DMS53 treated with DMSO at 0.1 percent for 48 hours (cell line): ENCODE results near the gene WAS.
"Not testable (repeated sequence)": the region's sequence is repeated elsewhere in the genome, so short reads cannot be mapped to it uniquely, and the experiment has no call there.

ENCODE experiments used
- DNase-seq: peaks from one replicate; lab custom pipeline; 2025; ENCODE audit not compliant: unreplicated experiment; lab: John Stamatoyannopoulos, UW

The WAS gene

DNA sequence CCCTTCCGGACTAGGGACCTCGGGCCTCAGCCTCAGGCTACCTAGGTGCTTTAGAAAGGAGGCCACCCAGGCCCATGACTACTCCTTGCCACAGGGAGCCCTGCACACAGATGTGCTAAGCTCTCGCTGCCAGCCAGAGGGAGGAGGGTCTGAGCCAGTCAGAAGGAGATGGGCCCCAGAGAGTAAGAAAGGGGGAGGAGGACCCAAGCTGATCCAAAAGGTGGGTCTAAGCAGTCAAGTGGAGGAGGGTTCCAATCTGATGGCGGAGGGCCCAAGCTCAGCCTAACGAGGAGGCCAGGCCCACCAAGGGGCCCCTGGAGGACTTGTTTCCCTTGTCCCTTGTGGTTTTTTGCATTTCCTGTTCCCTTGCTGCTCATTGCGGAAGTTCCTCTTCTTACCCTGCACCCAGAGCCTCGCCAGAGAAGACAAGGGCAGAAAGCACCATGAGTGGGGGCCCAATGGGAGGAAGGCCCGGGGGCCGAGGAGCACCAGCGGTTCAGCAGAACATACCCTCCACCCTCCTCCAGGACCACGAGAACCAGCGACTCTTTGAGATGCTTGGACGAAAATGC lies at the start of gene WAS:
WAS (plus strand) TSS at position 389 of the 572 bp plus-strand sequence; CDS start at position 444, 55 bp downstream.
- no peak for DNase-seq

DNA sequence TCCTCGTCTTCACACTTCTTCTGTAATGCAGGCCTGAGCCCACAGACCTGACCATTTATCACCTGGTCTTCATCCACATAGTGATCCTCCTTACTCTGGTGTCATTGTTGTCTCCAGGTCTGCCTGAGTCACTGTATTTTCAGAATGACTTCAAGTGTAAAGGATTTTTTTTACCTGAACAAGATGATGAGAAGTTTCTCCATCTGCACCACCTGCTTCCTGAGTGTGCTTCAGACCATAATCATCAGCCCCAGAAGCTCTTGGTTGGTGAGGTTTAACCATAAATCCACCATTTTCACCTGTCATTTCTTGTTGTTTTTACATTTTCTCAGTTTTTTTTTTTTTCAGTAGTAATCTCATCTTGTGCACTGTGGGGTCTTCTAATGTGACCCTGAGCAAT lies 47.3 kb upstream of the WAS start:
- DNase-seq, result no peak

DNA sequence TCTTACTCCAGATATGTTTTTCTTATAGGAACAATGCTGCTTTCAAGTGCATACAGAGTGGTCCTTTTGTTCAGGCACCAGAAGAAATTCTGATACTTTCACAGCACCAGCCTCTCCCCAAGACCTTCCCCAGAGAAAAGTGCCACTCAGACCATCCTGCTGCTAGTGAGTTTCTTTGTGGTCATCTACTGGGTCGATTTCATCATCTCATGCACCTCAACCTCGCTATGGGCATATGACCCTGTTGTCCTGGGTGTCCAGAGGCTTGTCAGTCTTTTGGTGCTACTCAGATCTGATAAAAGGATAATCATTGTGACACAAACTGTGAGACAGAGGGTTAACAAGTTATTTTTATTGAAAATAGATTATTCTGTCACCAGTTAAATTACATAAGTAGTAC lies 46.8 kb upstream of the WAS start:
- no peak for DNase-seq

- DNase-seq, result no peak
Observed at GRCh38 chrX:48645669-48646068, 37.9 kb upstream of the WAS start.

DNA sequence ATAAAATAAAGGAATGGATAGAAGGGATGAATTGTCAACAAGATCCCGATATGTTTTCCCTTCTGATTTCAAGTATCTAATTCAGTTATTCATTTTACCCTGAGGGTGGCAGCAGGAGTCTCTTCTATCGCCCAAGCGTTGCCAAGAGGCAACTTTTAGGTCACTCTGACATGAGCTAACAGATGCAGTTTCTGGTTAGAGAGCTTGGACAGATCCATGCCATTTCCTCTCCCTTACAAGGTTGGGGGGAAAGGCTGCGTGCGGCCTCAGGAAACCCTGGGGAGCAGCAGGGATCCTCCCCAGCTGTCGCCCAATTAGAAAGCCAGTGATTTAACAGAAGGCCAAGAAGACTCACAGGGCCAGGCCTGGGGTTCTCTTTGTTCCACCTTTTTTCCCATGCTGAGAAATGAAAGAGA lies 35.3 kb upstream of the WAS start:
- peak; percentile 17 for DNase-seq

GRCh38 chrX:48649102-48649501 lies 34.5 kb upstream of the WAS start:
- DNase-seq, result no peak

DNA sequence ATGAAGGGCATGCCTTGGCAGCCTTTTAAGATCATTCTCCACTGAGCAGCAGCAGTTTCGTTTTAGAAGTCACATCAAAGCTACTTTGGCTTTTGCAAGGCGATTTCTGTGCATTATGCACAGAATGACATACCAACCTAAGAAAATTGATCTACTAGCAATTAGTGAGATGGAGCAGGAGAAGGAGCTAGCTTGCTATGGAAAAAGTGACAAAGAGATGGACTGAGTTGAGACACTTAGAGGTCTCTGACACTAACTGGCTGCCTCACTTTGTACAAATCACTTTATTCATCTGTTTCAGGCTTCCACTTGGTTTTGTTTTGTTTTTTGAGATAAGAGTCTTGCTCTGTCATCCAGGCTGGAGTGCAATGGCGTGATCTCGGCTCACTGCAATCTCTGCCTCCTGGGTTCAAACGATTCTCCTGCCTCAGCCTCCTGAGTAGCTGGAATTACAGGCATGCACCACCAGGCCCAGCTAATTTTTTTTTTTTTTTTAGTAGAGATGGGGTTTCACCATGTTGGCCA lies 31.5 kb upstream of the WAS start:
- not testable (repeated sequence) for DNase-seq

DNA sequence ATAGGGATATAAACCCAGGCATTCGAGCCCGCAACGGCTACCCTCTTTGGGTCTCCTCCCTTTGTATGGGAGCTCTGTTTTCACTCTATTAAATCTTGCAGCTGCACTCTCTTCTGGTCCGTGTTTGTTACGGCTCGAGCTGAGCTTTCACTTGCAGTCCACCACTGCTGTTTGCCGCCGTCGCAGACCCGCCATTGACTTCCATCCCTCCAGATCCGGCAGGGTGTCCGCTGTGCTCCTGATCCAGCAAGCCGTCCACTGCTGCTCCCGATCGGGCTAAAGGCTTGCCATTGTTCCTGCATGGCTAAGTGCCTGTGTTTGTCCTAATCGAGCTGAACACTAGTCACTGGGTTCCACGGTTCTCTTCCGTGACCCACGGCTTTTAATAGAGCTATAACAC lies 28.9 kb upstream of the WAS start:
- not testable (repeated sequence) for DNase-seq

- not testable (repeated sequence) for DNase-seq
Observed at GRCh38 chrX:48659686-48660085, 23.9 kb upstream of the WAS start.

GRCh38 chrX:48663241-48663640 lies 20.4 kb upstream of the WAS start:
- DNase-seq, result no peak

DNA sequence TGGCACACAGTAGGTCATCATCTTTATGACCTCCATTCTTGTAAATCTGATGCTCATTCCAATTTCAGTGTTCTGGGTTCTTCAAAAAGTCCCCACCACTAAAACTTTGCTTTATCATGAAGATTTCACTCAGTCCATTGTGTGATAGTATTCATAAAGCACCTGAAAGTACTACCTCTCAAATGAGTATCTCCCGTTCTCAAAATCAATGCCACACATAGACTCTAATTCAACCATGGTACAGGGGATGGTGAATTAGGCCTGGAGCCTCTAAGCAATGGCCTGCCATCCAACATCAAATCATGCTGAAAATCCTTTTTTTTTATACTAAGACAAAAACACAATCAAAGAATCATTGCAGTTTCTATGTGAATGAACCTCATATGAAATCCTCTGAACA lies 19.4 kb upstream of the WAS start:
- no peak for DNase-seq

GRCh38 chrX:48665991-48666390 lies 17.6 kb upstream of the WAS start:
- DNase-seq, result no peak

DNA sequence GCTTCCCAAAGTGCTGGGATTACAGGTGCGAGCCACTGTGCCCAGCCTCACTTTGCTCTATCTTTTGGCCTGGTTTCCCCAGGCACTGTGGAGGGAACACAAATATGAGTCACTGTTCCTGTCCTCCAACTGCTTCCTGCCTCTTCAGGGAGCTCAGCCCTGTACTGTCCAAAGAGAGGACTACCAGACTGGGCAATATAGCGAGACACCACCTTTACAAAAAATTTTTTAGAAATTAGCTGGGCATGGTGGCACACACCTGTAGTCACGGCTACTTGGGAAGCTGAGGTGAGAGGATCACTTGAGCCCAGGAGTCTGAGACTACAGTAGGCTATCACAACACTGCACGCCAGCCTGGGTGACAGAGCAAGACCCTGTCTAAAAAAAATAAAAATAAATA lies 16.9 kb upstream of the WAS start:
- DNase-seq, result no peak

GRCh38 chrX:48667509-48667908 lies 16.1 kb upstream of the WAS start:
- DNase-seq, result no peak

- DNase-seq, result not testable (repeated sequence)
Observed at GRCh38 chrX:48668187-48668586, 15.4 kb upstream of the WAS start.

DNA sequence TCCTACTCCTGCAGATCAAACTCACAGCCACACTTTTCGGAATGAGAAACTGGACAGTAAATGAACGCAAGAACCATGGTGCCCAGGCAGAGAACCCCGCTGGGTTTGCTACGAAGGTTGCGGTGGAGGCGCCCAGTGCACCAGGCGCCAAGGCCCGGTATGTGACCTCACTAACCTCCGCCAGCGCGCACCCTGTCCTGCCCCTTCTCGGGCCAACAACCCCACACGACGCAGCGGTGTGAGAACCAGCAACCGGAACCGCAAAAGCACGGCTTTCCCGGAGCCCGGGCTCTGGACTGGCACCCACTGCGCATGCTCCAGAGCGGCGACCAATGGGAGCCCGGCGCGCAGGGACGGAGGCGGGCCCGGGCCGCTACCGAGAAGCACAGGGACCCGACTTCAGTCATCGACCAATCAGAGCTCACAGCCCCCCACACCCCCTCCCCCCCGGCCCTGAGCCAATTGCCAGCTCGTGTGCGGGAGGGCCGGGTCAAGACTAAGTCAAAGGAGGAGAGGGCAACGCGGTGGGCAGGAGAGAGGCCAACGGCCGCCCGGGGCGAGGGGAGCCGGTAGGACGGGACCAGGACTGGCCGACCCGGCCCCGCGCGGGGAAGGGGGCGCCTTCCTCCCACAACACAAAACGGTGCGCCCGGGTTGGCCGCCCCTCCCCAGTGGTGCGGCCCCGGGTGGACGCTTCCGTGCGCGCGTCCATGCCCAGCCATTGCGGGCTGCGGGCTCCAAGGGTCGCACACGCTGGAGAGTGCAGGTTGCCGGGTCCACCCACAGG lies 7.3 kb upstream of the WAS start:
- DNase-seq, result peak; percentile 85

- no peak for DNase-seq
Observed at GRCh38 chrX:48676893-48677270, 6.7 kb upstream of the WAS start.

DNA sequence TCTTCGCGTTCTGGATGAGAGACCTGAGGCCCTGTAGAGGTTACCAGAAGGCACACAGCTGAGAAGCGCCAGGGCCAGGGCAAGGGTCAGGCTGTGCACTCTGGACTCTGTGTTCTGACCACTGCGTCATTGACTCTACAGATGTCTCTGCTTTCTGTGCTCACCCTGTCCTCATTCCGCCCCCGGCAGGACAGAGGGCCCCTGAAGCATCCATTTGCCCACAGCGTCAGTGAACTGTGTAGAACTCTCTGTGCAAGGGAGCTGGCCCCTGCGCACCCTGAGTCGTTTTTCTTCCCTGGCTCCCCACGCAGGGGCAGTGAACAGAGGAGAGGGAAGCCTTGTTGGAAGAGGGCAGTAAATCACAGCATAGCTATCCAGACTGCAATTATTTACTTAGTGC lies 6.1 kb upstream of the WAS start:
- no peak for DNase-seq

GRCh38 chrX:48680467-48680866 lies 3.1 kb upstream of the WAS start:
- not testable (repeated sequence) for DNase-seq

GRCh38 chrX:48680925-48681324 lies 2.7 kb upstream of the WAS start:
- DNase-seq, result not testable (repeated sequence)

- DNase-seq, result no peak
Observed at GRCh38 chrX:48681539-48682183, 1.9 kb upstream of the WAS start.

DNA sequence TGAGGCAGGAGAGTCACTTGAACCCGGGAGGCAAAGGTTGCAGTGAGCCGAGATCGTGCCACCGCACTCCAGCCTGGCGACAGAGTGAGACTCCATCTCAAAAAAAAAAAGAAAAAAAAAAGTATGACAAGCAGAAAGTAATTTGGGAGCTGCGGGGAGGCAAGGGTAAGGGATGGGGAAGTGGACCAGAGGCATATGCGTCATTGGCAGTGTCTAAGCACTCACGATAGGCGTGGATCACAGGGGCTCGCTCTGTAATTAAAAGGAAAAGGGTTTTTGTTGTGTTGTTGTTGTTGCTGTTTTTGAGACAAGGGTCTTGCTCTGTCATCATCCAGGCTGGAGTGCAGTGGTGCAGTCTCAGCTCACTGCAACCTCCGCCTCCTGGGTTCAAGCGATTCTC lies 804 bp upstream of the WAS start:
- DNase-seq, result not testable (repeated sequence)
